ENCODE measurements around the gene PPP1R2C.

The PPP1R2C gene

GRCh38 chrX:42778096-42778495 lies at the start of gene PPP1R2C:
TSS of gene PPP1R2C (minus strand) at chrX:42778163. CDS start at chrX:42778079, 84 bp downstream.
- DNase-seq (ENCODE audit: low read depth in 3 of 3, low spot score in 1 of 3), result peak in 1 of 3 donors; percentile 12

GRCh38 chrX:42825201-42825600 lies 47.2 kb upstream of the PPP1R2C start:
- no peak for DNase-seq (ENCODE audit: low read depth in 3 of 3, low spot score in 1 of 3)

- no peak for DNase-seq (ENCODE audit: low read depth in 3 of 3, low spot score in 1 of 3)
Observed at GRCh38 chrX:42824541-42824940, 46.6 kb upstream of the PPP1R2C start.

- DNase-seq (ENCODE audit: low read depth in 3 of 3, low spot score in 1 of 3), result no peak
Observed at GRCh38 chrX:42823443-42823842, 45.5 kb upstream of the PPP1R2C start.

- DNase-seq (ENCODE audit: low read depth in 3 of 3, low spot score in 1 of 3), result no peak
Observed at GRCh38 chrX:42821803-42822443, 44.0 kb upstream of the PPP1R2C start.

GRCh38 chrX:42818151-42818921 lies 40.4 kb upstream of the PPP1R2C start:
- DNase-seq (ENCODE audit: low read depth in 3 of 3, low spot score in 1 of 3), result no peak

GRCh38 chrX:42809569-42809968 lies 31.6 kb upstream of the PPP1R2C start:
- no peak for DNase-seq (ENCODE audit: low read depth in 3 of 3, low spot score in 1 of 3)

- no peak for DNase-seq (ENCODE audit: low read depth in 3 of 3, low spot score in 1 of 3)
Observed at GRCh38 chrX:42807393-42807792, 29.4 kb upstream of the PPP1R2C start.

- no peak for DNase-seq (ENCODE audit: low read depth in 3 of 3, low spot score in 1 of 3)
Observed at GRCh38 chrX:42804524-42804923, 26.6 kb upstream of the PPP1R2C start.

- no peak for DNase-seq (ENCODE audit: low read depth in 3 of 3, low spot score in 1 of 3)
Observed at GRCh38 chrX:42803320-42803719, 25.4 kb upstream of the PPP1R2C start.

GRCh38 chrX:42797651-42798269 lies 19.8 kb upstream of the PPP1R2C start:
- no peak for DNase-seq (ENCODE audit: low read depth in 3 of 3, low spot score in 1 of 3)

GRCh38 chrX:42783451-42783850 lies 5.5 kb upstream of the PPP1R2C start:
- no peak for DNase-seq (ENCODE audit: low read depth in 3 of 3, low spot score in 1 of 3)

- no peak for DNase-seq (ENCODE audit: low read depth in 3 of 3, low spot score in 1 of 3)
Observed at GRCh38 chrX:42776195-42776594, 1.8 kb downstream of the PPP1R2C start.

GRCh38 chrX:42772874-42773273 lies 5.1 kb downstream of the PPP1R2C start:
- no peak for DNase-seq (ENCODE audit: low read depth in 3 of 3, low spot score in 1 of 3)

GRCh38 chrX:42771506-42772335 lies 6.2 kb downstream of the PPP1R2C start:
- no peak for DNase-seq (ENCODE audit: low read depth in 3 of 3, low spot score in 1 of 3)

GRCh38 chrX:42770566-42770965 lies 7.4 kb downstream of the PPP1R2C start:
- DNase-seq (ENCODE audit: low read depth in 3 of 3, low spot score in 1 of 3), result no peak

- no peak for DNase-seq (ENCODE audit: low read depth in 3 of 3, low spot score in 1 of 3)
Observed at GRCh38 chrX:42759881-42760280, 18.1 kb downstream of the PPP1R2C start.

- DNase-seq (ENCODE audit: low read depth in 3 of 3, low spot score in 1 of 3), result no peak
Observed at GRCh38 chrX:42755815-42756214, 22.1 kb downstream of the PPP1R2C start.

GRCh38 chrX:42754603-42755002 lies 23.4 kb downstream of the PPP1R2C start:
- no peak for DNase-seq (ENCODE audit: low read depth in 3 of 3, low spot score in 1 of 3)

- no peak for DNase-seq (ENCODE audit: low read depth in 3 of 3, low spot score in 1 of 3)
Observed at GRCh38 chrX:42754115-42754514, 23.8 kb downstream of the PPP1R2C start.

GRCh38 chrX:42752730-42753129 lies 25.2 kb downstream of the PPP1R2C start:
- no peak for DNase-seq (ENCODE audit: low read depth in 3 of 3, low spot score in 1 of 3)

Measured in stimulated activated CD4-positive, alpha-beta T cell treated with anti-CD3 and anti-CD28 coated beads, TNF-alpha, amount 100 ng/mL, for 1 hour (primary cell).